ENCODE data around the gene RPRD1B. TPM values are rescaled to one million over a fixed set of nuclear protein-coding genes. Genes with fewer than 3 reads are reported as not detected.

RPRD1B gene
- total RNA-seq, 2 donors from 2014 or later = 22.1 to 29.6 TPM

DNA sequence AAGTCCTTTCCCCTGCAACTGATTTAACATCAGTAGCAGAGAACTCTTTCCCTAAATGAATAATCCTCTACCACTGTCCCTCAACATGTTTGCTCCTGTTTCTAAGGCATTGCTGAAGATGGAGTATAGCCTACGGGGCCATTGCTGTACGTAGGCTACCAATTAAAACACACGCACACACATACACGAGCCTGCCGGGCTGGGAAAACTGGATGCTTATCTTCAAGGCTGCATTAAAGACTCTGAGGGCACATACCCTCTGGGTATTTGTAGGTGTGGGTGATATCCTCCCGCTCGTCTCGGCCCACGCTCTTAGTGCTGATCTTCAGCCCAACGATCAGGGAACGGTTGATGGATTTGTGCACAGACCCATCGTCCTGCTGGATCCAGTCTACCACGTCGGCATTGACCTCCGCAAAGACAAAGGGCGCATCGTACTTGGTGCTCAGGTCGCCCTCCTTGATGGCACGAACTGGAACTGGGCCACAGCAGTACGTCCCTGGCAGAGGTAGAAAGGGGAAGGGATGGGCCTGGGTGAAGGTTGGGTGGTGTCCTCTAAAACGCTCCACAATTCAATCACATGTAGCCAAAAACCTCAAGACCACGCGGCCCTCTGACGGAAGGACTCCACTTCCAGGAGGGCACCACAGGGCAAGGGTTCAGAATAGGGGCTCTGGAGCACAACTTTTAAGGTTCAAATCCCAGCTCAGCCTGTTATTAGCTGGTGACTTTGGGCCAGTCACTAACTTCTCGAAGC lies 105.8 kb downstream of the RPRD1B start:
- 93 to 94% methylated on average over 15 to 25 of the region's 25 CpGs for WGBS, 2 experiments (ENCODE audit: insufficient coverage in 1 of 2, insufficient read length in 1 of 2)

DNA sequence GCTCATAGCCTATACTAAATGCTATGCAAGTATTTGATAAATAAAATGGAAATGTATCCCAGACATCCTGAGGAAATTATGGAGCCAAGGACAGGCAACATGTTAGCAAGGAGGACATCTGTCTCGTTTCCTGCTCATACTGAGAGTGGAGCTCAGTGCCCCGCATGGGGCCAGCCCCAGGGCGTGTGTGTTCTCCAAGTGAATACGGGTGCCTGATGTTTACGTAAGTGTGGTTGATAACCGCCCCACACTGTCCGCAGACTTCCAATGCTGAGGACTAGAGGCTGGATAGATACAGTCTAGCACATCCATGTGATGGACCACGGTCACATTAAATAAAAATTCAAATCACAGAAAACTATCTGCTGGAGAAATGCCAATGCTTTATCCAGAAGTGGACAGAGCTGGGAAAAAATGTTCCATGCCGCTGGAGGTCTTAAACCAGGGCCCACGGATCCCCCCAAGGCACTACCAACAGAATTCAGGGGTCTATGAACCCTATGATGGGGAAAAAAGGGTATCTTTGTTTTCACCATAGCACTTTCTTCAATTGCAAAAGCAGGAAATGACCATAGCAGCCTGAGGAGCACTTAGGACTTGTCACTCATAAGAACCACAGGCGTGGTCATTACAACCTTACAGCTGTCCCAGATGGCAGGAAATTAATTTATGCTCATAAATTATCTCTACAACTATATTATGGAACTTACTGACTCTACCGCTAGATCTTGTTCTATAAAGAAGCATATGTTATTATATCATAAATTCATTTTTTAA lies 106.6 kb downstream of the RPRD1B start:
- H3K4me1 ChIP-seq (ENCODE audit: control insufficient read depth, insufficient read depth, low read length) = no peaks in the 10 kb centered on the region
- 85 to 88% methylated on average over 9 to 11 of the region's 12 CpGs for WGBS, 2 experiments (ENCODE audit: insufficient coverage in 1 of 2, insufficient read length in 1 of 2)
- DNase-seq = no peak
- Mint-ChIP-seq H3K4me1 (peaks cover 5% of the 10 kb centered on the region), H3K27ac (no peak overlapping the region), H3K4me3 (no peak overlapping the region), H3K27me3 (ENCODE audit: insufficient read depth) (no peaks in the 10 kb centered on the region), H3K9me3 (no peaks in the 10 kb centered on the region), H3K36me3 (ENCODE audit: low read depth) (no peaks in the 10 kb centered on the region)
- no peaks in the 10 kb centered on the region for H3K9me3 ChIP-seq (ENCODE audit: control insufficient read depth, low read length)
- H3K27me3 ChIP-seq (ENCODE audit: control insufficient read depth, insufficient read depth, low read length, poor library complexity, severe bottlenecking) = no peaks in the 10 kb centered on the region
- TF ChIP-seq, protein P1, sequence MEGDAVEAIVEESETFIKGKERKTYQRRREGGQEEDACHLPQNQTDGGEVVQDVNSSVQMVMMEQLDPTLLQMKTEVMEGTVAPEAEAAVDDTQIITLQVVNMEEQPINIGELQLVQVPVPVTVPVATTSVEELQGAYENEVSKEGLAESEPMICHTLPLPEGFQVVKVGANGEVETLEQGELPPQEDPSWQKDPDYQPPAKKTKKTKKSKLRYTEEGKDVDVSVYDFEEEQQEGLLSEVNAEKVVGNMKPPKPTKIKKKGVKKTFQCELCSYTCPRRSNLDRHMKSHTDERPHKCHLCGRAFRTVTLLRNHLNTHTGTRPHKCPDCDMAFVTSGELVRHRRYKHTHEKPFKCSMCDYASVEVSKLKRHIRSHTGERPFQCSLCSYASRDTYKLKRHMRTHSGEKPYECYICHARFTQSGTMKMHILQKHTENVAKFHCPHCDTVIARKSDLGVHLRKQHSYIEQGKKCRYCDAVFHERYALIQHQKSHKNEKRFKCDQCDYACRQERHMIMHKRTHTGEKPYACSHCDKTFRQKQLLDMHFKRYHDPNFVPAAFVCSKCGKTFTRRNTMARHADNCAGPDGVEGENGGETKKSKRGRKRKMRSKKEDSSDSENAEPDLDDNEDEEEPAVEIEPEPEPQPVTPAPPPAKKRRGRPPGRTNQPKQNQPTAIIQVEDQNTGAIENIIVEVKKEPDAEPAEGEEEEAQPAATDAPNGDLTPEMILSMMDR (conservative IDR thresholded peaks at IDR 0.05) = no peak
- no peaks in the 10 kb centered on the region for H3K36me3 ChIP-seq (ENCODE audit: control insufficient read depth, insufficient read depth, low read length)
- H3K4me3 ChIP-seq (ENCODE audit: low read length) = no peak overlapping the region
- H3K27ac ChIP-seq (ENCODE audit: low read depth, low read length) = peak overlapping the region; percentile 77
- H3K9ac ChIP-seq (ENCODE audit: extremely low read depth, low read length, poor library complexity, severe bottlenecking) = no peak overlapping the region

More for the DNA sequence above, 105.8 kb downstream of the RPRD1B start:
- H3K36me3 ChIP-seq (ENCODE audit: control insufficient read depth, insufficient read depth, low read length) = no peaks in the 10 kb centered on the region
- H3K27ac ChIP-seq (ENCODE audit: low read depth, low read length) = no peak overlapping the region
- no peaks in the 10 kb centered on the region for H3K9me3 ChIP-seq (ENCODE audit: control insufficient read depth, low read length)
- no peaks in the 10 kb centered on the region for H3K9me3 Mint-ChIP-seq
- DNase-seq = no peak
- H3K4me3 Mint-ChIP-seq = no peak overlapping the region
- H3K4me3 ChIP-seq (ENCODE audit: low read length) = no peak overlapping the region
- no peak overlapping the region for H3K9ac ChIP-seq (ENCODE audit: extremely low read depth, low read length, poor library complexity, severe bottlenecking)
- H3K4me1 Mint-ChIP-seq = peaks cover 8% of the 10 kb centered on the region
- H3K4me1 ChIP-seq (ENCODE audit: control insufficient read depth, insufficient read depth, low read length) = no peaks in the 10 kb centered on the region
- no peaks in the 10 kb centered on the region for H3K27me3 Mint-ChIP-seq (ENCODE audit: insufficient read depth)
- H3K36me3 Mint-ChIP-seq (ENCODE audit: low read depth) = no peaks in the 10 kb centered on the region
- TF ChIP-seq, protein P1 (conservative IDR thresholded peaks at IDR 0.05) = no peak
- H3K27me3 ChIP-seq (ENCODE audit: control insufficient read depth, insufficient read depth, low read length, poor library complexity, severe bottlenecking) = no peaks in the 10 kb centered on the region
- no peak overlapping the region for H3K27ac Mint-ChIP-seq

DNA sequence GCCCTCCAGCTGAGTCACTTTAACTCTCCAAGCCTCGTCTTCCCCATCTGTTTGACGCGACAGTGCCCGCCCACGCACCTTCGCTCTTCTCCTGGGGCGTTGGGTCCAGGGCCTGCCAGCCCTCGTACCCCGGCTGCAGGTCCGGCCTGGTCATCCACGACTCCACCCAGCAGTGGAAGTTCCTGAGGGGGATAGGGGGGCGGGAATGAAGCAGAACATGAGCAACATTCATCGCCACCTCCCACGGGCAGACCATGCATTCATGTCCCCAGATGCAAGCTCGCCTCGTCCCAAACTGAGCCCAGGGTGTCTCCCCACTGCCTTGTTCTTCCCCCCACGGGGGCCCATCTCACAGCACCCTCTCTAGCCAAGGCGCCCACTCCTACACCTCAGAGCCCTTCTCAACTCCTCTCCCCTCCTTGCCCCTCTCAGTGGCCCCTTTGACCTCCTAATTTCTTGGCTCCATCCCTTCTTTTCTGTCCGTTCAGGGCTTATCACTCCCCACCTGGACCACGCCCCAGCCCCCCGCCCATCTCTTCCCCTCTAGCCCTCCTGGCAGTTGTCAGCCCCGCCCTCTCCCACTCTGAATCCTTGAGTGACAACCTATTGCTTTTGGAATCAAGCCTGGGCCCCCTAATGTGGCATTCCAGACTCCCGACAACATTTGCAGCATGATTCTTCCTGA lies 107.8 kb downstream of the RPRD1B start:
- no peaks in the 10 kb centered on the region for H3K36me3 ChIP-seq (ENCODE audit: control insufficient read depth, insufficient read depth, low read length)
- WGBS, 2 experiments (ENCODE audit: insufficient coverage in 1 of 2, insufficient read length in 1 of 2) = 80 to 84% methylated on average over 12 to 23 of the region's 23 CpGs
- H3K4me1 ChIP-seq (ENCODE audit: control insufficient read depth, insufficient read depth, low read length) = no peaks in the 10 kb centered on the region
- H3K9ac ChIP-seq (ENCODE audit: extremely low read depth, low read length, poor library complexity, severe bottlenecking) = no peak overlapping the region
- Mint-ChIP-seq H3K27ac (no peak overlapping the region), H3K9me3 (no peaks in the 10 kb centered on the region), H3K4me1 (peaks cover 5% of the 10 kb centered on the region), H3K36me3 (ENCODE audit: low read depth) (no peaks in the 10 kb centered on the region), H3K27me3 (ENCODE audit: insufficient read depth) (no peaks in the 10 kb centered on the region), H3K4me3 (no peak overlapping the region)
- no peak overlapping the region for H3K27ac ChIP-seq (ENCODE audit: low read depth, low read length)
- TF ChIP-seq, protein P1 (conservative IDR thresholded peaks at IDR 0.05) = no peak
- no peak overlapping the region for H3K4me3 ChIP-seq (ENCODE audit: low read length)
- no peaks in the 10 kb centered on the region for H3K27me3 ChIP-seq (ENCODE audit: control insufficient read depth, insufficient read depth, low read length, poor library complexity, severe bottlenecking)
- no peak for DNase-seq
- no peaks in the 10 kb centered on the region for H3K9me3 ChIP-seq (ENCODE audit: control insufficient read depth, low read length)

Other genes with a start within 250 kb of the RPRD1B start
- gene VSTM2L, start 130.6 kb upstream of the RPRD1B start, total RNA-seq = 1 to 10 TPM; 1.4 to 2.9 TPM
- gene TTI1, start 290 bp upstream of the RPRD1B start, total RNA-seq = 10 to 100 TPM; 37.5 to 56.2 TPM
- gene TGM2, start 131.5 kb downstream of the RPRD1B start, total RNA-seq = under 1 TPM; 0.27 to 0.37 TPM
- gene KIAA1755, start 227.0 kb downstream of the RPRD1B start, total RNA-seq = not detected

Measured in endodermal cell (in vitro differentiated cells).